Ovary (tissue), 9 donors: ENCODE results near the gene NEO1. TPM values are rescaled to one million over a fixed set of nuclear protein-coding genes. Genes with fewer than 3 reads are reported as not detected.

Experiments
- DNase-seq, 5 donors: peaks; one replicate each; pipeline ENCODE4 v3.0.0-alpha.2; 2019 to 2020
- H3K27ac ChIP-seq, 2 donors: fragments of 200-600 bp; one replicate each; pipeline versions ENCODE4 v1.5.1 to v1.8.0; 2019 to 2022
- H3K27me3 ChIP-seq: fragments of 200-600 bp; one replicate; pipeline ENCODE4 v1.8.0; 2022
- H3K36me3 ChIP-seq: fragments of 200-600 bp; sonication (generic); one replicate; pipeline ENCODE4 v1.5.1; 2019
- H3K4me1 ChIP-seq: one replicate; pipeline ENCODE4 v1.8.1; 2013; ENCODE audit warnings: mild to moderate bottlenecking, moderate library complexity; ENCODE audit not compliant: insufficient read depth
- H3K4me3 ChIP-seq: fragments of 200-600 bp; sonication (generic); one replicate; pipeline ENCODE4 v1.5.1; 2017
- H3K9me3 ChIP-seq, 2 donors: fragments of 200-600 bp in 1 of 2; sonication (generic) in 1 of 2; one replicate each; pipeline versions ENCODE4 v1.5.1 to v1.8.1; 2013 to 2019; ENCODE audit warnings: mild to moderate bottlenecking in 1 of 2, moderate library complexity in 1 of 2
- CTCF ChIP-seq, 3 donors: fragments of 450-650 bp in 2 of 3; fragments of 200-600 bp in 1 of 3; IDR thresholded peaks; one replicate each; pipeline versions ENCODE4 v1.5.1 to v1.8.0; 2016 to 2022; ENCODE audit warnings: antibody characterized with exemption in 3 of 3, mild to moderate bottlenecking in 1 of 3
- EP300 ChIP-seq: sonication (generic); formaldehyde crosslinking; IDR thresholded peaks from one replicate; pipeline ENCODE4 v1.6.1; 2017; ENCODE audit warnings: antibody characterized with exemption
- POLR2A ChIP-seq: fragments of 450-650 bp; IDR thresholded peaks from one replicate; pipeline ENCODE4 v1.6.1; 2017; ENCODE audit warnings: antibody characterized with exemption, mild to moderate bottlenecking, moderate library complexity
- WGBS, 3 donors: extraction: QIAGEN DNeasy Blood & Tissue Kit in 1 of 3; methylation state at CpG; one replicate each; pipeline versions ENCODE4 v1.1.5 to v1.1.7; 2013 to 2017; 5-methylcytosine and 5-hydroxymethylcytosine counted together
- intact Hi-C, 4 donors: fragments of 100-400 bp; cut with DNase I; formaldehyde crosslinking; loops; one replicate each; pipeline versions ENCODE4 v1.11.0 to v1.15.1; 2022 to 2023
- polyA plus RNA-seq, 2 donors: library from polyadenylated mRNA; stranded (reverse); fragments of 200-250 nt in 1 of 2; fragments of 350-450 nt in 1 of 2; fragmentation: Illumina TruSeq in 1 of 2; extraction: RNeasy Lipid Tissue Mini Kit (QIAGEN cat#74804) in 1 of 2; gene quantifications; one replicate each; pipeline ENCODE4 v1.2.3, GENCODE V29; 2013 to 2014
- total RNA-seq, 7 donors: library from RNA; depleted of rRNA in 2 of 7; stranded (reverse); fragments of >200 nt in 2 of 7; fragmentation: NEBNext Ultra II Directional in 3 of 7; extraction: Animal tissue kit (Norgen Biotek cat#: 25700) in 3 of 7; gene quantifications; one replicate each; pipeline versions ENCODE4 v1.1.0 to v1.2.4, GENCODE V29; 2016 to 2023
- donor health status: DM: no; HTN: no; CAD: no; lungs with moderate emphysema.
- donor health status: DM: no; HTN: no; CAD: no.
- donor health status: Bipolar disorder and iron deficiency.
- donor health status: DM: yes; HTN: yes; CAD: no.
- donor health status: DM: no; HTN: no; CAD: no.
- donor health status: DM: yes; HTN: yes; CAD: no.

Gene NEO1
- total and polyA plus RNA-seq, 9 donors = 22.8 to 54.7 (median 40.7) TPM

DNA sequence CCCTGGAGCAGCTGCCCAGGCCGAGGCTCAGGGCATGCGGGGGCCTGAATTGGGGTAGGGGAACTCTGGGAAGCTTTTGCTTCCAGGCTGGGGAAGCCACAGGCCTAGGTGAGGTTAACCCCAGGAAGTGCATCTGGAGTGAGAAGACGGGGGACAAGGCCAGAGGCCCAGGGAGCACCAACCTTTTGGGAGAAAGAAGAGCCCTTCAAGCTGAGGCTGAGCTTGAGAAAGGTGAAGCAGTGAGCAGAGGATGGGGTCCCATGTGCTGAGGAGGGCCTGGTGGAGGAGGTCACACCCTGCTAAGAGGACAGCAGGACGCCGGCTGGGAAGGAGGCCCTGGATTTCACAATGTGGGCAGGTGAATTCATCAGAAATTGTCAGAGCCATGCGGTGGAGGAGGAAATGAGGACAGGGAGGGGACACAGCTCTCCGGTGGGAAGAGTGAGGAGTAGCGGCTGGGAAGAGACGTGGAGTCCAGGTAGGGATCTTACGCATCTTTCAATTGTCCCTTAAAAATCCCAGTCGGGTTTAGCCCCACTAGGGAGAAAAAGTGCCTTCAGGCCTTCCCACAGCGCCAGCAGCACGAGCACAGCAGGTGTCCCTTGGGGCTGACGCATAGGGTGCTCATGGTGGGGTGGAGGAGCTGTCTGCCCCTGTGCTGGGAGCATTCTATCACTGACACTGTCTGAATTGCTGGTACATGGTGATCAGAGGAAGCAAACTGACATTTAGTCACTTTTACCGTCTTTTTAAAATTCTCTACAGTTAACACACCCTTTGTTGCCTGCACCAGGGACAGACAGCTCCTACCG is 265.6 kb downstream of the NEO1 start:
- peak in 2 of 5 donors; percentile 2 to 9 for DNase-seq
- peaks cover 2% of the 10 kb centered on the region for H3K27me3 ChIP-seq
- H3K4me3 ChIP-seq = no peak overlapping the region
- no peak overlapping the region for H3K27ac ChIP-seq
- intact Hi-C loops = no loop called here
- 78 to 85% (median 78%) methylated on average over 16 of the region's 16 CpGs for WGBS, 3 donors
- H3K4me1 ChIP-seq = no peaks in the 10 kb centered on the region
- no peaks in the 10 kb centered on the region for H3K36me3 ChIP-seq
- H3K9me3 ChIP-seq = no peaks in the 10 kb centered on the region
- TF ChIP-seq CTCF (IDR thresholded peaks at IDR 0.05) (no peak), EP300 (no peak), POLR2A (no peak)

GRCh38 chr15:73318463-73319351 is 266.4 kb downstream of the NEO1 start:
- Histone ChIP-seq H3K27ac (no peak overlapping the region), H3K9me3 (no peaks in the 10 kb centered on the region), H3K4me3 (no peak overlapping the region), H3K36me3 (no peaks in the 10 kb centered on the region), H3K4me1 (no peaks in the 10 kb centered on the region), H3K27me3 (peaks cover 2% of the 10 kb centered on the region)
- no peak for TF ChIP-seq CTCF (IDR thresholded peaks at IDR 0.05)
- TF ChIP-seq POLR2A = no peak
- TF ChIP-seq EP300 = no peak
- 15 to 19% (median 19%) methylated on average over 41 to 42 of the region's 42 CpGs for WGBS, 3 donors
- DNase-seq = peak in 2 of 5 donors; percentile 6 to 30
- intact Hi-C loops = no loop called here

DNA sequence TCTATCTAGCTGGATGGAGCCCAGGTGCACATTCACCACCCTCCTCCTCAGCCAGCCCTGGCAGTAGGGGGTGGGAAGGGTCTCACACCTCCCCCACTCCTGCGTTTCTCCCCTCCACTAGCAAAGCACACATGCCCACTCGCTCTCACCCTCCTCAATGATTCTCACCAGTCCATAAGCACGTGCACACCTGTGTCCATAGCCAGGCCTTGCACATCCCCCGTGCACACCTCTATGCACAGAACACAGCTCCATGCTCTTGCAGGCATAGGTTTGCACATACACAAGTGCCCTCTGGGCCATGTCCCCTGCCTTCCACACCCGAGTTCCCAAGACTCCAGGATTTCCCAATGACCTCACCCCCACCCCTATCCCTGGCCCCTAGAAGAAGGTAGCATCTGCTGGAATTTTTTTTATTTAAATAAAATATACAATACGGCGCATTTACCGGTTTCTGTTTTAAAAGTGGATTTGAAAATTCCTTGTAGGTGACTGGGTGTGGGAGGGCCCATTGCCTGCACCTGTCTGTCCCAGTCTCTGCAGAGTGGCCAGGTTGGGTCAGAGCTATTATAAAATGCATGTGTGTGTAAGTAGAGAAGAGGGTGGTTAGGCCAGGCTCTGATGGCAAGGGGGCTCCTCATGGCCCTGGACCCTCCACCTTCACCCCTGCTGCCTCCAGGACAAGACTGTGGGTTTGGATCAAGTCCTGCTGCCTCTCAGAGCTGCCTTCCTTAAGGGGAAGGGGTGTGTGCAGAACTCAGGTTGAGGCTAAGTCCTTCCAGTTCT is 267.4 kb downstream of the NEO1 start:
- no peak for TF ChIP-seq CTCF (IDR thresholded peaks at IDR 0.05)
- no peak for TF ChIP-seq POLR2A
- TF ChIP-seq EP300 = no peak
- intact Hi-C loops = no loop called here
- Histone ChIP-seq H3K4me3 (no peak overlapping the region), H3K36me3 (no peaks in the 10 kb centered on the region), H3K9me3 (no peaks in the 10 kb centered on the region), H3K27ac (no peak overlapping the region), H3K27me3 (no peaks in the 10 kb centered on the region), H3K4me1 (no peaks in the 10 kb centered on the region)
- peak in 1 of 5 donors; percentile 9 for DNase-seq
- 69 to 75% (median 72%) methylated on average over 8 of the region's 8 CpGs for WGBS, 3 donors

DNA sequence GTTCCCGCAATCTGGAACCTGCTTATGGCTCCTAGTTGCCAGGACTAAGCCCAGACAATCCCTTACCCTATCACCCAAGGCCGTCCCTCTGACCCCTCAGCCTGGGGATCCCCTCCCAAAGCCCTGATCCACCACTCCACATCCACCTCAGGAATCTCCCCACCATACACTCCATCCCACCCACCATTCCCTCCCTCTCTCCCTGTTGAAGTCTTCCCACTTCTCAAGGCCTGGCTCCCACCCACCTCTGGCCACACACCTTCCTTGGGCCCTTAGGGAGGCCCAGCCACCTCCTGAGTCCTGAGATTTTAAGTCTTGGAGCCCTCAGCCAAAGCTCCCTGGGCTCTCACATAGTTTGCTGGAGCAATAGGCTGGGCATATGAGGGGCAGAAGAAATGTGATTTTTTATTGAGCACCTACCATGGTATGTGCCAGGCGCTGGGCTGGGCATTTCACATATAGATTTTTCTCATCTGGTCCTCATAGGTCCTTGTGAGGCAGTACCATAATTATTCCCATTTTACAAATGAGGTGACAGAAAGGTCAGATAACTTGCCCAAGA is 268.4 kb downstream of the NEO1 start:
- H3K27ac ChIP-seq = no peak overlapping the region
- H3K27me3 ChIP-seq = no peaks in the 10 kb centered on the region
- 89 to 95% (median 93%) methylated on average over 3 of the region's 3 CpGs for WGBS, 3 donors
- H3K9me3 ChIP-seq = no peaks in the 10 kb centered on the region
- DNase-seq = peak in 2 of 5 donors; percentile 2 to 3
- intact Hi-C loops = no loop called here
- H3K36me3 ChIP-seq = no peaks in the 10 kb centered on the region
- TF ChIP-seq POLR2A (no peak), CTCF (IDR thresholded peaks at IDR 0.05) (no peak), EP300 (no peak)
- no peak overlapping the region for H3K4me3 ChIP-seq
- no peaks in the 10 kb centered on the region for H3K4me1 ChIP-seq
